Limb (tissue), 2 donors: Measurements from ENCODE around the gene NME7.

Experiments used
- DNase-seq, 2 donors: peaks; one replicate each; pipeline ENCODE4 v3.0.0-alpha.2; 2016; ENCODE audit errors: extremely low spot score in 2 of 2

The NME7 gene

GRCh38 chr1:169156580-169156979 lies 211.0 kb downstream of the NME7 start:
- DNase-seq: no peak

DNA sequence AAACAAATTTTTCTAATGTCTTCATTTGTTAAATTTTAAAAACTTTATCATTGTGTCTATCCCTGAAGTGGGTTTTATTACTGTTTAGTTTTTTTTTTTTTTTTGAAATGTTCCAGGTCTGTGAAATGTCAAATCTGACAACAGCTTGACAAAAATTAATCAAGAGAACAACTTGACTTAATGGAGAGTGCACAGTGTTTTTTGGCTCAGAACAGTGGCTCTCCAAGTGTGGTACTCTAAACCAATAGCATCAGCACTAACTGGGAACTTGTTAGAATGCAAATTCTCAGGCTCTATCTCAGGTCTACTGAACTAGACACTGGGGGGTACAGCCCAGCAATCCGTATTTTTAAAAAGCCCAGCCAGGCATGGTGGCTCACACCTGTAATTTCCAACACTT lies 211.9 kb downstream of the NME7 start:
- no peak for DNase-seq

- no peak for DNase-seq
These were observed 216.2 kb downstream of the NME7 start for GRCh38 chr1:169151338-169151837.

DNA sequence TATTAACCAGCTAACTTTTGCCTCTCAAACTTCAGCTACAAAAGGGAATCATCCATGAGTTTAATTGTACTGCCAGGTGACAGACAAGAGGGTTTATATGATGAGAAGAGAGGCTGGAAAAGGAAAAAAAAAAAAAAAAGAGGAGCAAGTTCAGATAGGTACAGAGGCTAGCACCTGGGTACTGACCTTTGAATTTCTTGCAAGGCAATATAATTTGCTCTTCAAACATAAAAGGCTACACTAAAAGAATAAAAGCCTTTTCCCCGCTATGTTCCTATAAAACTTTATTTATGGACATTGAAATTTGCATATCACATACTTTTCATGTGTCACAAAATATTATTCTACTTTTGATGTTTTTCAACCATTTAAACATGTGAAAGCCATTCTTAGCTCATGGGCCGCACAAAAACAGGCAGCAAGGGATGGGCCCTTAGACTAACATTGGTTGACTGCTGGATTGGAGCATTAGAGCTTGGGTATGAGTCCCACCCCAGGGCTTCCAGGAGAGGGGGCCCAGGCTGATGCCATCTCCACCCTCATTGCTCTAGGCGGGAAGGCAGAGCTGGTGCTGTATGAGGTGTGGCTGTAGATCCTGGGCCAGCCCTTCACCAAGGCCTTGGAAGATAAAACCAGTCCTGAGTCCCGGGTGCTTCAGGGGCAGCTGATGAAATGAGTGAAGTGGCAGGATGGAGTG lies 216.8 kb downstream of the NME7 start:
- no peak for DNase-seq

GRCh38 chr1:169149555-169150286 lies 217.9 kb downstream of the NME7 start:
- no peak for DNase-seq

DNA sequence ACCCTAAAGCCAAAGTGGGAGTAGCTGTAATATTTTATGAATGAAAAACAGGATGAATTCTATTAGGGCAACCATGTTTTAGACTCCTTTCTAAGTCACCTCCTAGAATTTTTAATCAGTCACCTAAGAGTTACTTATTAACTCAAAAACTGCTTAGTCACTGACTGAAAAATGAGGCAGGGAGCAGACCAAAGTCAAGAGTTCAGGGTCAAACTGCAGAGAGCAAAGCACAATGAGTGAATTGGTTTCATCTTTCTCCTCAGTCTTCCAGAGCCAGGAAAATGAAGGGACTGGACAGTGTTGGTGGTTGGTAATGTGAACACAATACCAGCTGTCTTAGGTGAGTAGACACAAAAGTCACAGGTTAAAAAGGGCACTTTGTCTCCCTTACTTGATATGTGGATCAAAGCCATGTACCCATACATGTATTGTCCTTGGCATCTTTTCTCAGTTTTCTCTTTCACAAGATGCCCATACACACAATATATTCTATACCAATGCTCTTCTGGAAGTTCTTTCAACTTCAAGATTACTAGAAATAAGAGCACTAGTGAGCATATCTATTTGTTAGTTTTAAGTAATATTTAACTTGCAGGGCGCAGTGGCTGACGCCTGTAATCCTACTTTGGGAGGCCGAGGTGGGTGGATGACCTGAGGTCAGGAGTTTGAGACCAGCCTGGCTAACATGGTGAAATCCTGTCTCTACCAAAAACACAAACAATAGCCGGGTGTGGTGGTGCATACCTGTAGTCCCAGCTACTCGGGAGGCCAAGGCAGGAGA lies 218.9 kb downstream of the NME7 start:
- no peak for DNase-seq

DNA sequence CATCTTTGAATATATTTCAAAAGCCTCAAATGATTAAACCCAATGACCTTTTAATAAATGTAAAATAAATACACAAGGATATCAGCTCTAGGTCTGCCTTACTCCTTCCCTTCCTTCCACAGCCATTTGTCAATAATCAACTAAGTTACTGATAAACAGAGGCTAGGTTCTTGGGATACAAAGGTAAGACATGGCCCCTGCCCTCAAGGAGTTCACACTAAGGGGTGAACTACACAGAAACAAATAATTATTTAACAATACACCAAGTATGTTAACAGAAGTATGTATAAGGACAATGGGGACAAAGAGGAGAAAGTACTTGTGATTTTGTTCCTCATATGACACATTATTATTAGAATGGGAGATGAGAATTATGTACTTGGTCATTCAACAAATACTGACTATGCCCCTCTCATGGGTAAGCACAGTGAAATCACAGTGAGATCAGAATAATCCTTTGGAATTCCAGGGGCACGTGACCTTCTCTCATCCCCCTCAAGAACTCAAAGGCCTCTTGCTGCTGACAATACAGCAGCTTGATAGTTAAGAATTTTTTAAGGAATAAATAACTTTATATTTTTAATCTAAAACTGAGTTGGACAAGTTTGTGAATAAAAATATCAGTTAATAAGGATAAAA lies 220.9 kb downstream of the NME7 start:
- DNase-seq: no peak

DNA sequence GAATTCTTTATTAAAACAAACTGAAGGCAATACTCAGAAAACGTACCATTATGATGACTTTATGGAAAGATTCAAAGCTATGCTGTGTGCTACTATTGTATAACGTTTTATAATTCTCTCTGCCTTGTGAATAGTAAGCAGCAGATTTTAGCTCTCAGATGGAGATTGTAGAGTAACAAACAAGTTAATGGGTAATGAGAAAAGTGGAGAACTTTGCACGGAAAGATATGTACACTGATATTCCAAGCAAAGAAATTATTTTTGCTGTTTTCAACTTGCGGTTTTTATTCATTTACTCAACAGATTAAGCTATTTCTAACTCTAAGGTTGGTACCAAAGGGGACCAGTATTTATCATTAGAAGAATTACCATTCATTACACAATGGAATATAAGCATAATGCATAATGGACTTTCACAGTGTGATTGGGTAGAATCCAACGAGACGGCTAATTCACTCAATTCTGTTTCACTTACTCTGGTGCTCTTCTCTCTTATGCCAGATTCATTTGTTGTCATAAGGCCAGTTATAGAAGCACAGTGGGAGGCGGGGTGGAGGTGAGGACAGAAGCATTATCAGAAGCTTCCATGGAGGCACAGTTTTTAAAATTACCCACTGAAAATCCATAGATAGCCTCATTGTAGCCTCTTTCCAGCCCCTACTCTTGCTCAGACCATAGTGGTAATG lies 222.5 kb downstream of the NME7 start:
- no peak for DNase-seq

- no peak for DNase-seq
These were observed 223.6 kb downstream of the NME7 start for GRCh38 chr1:169143984-169144383.

GRCh38 chr1:169143346-169143745 lies 224.3 kb downstream of the NME7 start:
- no peak for DNase-seq

DNA sequence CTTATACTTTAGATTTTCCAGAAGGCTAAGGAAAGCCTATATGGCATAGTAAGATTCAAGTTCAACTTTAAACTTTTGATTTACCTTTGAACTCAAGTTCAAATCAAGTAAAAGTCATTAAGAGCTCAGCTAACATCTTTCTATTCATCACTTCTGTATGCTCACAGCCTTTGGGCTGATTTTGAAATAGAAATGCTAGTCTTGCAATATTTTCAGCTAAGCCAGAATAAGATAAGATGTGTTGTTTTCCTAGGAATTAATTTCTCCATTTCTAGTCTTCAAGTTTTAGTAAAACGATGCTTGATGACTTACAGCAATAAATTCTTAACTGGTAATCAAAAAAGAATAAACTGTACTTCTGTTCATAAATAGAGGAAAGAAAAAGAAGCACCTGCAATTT lies 225.5 kb downstream of the NME7 start:
- no peak for DNase-seq

GRCh38 chr1:169141356-169141755 lies 226.2 kb downstream of the NME7 start:
- DNase-seq: no peak

DNA sequence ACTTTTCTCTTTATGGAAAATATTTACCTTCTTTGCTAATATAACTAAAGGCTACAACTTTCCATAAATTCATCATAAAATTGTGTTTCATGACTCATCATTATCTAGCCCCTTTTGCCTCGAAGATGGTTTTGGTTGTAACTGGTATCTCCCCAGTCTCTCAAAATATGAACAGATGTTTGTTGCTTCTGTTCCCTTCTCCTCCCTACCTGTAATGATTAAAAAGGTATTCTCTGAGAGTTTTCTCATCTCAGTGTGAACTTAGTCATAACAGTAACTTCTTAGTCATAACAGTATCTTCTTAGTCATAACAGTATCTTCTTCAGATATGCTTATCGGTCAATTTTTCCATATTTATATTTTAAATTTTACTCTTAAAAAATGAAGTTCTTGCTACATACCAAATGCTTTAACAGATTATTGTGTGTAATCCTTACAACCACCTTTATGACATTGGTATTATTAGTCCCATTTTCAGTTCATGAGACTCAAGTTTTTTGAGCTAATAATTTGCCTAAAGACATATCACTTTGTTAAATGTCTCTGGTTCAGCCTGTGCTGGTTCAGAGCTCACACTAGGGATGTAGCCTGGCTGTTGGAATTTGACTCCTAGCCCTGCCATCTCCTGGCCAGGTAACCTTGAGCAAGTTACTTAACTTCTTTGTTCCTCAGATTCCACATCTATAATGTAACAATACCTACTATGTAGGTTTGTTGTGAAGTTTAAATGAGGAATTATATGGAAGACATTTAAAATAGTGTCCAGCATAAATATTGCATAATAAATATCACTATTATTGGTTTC lies 228.5 kb downstream of the NME7 start:
- no peak for DNase-seq

GRCh38 chr1:169137357-169137756 lies 230.2 kb downstream of the NME7 start:
- no peak for DNase-seq

GRCh38 chr1:169133801-169134502 lies 233.6 kb downstream of the NME7 start:
- DNase-seq: no peak

DNA sequence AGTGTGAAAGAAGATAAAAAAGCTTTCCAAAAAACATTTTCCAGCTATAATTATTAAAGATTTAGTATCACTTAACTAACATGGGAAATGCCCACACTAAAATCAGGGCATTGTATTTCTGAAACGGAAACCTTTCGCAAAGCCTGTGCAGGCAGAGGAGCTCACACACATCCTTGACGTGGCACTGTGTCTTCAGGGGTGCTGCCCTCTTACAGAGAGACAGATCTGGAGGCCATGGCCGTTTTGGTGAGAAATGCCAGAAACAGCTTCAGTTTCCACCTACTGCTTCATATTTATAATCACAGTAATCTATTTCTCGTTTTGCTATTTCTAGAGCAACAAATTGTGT lies 234.4 kb downstream of the NME7 start:
- DNase-seq: no peak

GRCh38 chr1:169132512-169133227 lies 234.9 kb downstream of the NME7 start:
- DNase-seq: no peak

GRCh38 chr1:169130683-169131082 lies 236.9 kb downstream of the NME7 start:
- no peak for DNase-seq

DNA sequence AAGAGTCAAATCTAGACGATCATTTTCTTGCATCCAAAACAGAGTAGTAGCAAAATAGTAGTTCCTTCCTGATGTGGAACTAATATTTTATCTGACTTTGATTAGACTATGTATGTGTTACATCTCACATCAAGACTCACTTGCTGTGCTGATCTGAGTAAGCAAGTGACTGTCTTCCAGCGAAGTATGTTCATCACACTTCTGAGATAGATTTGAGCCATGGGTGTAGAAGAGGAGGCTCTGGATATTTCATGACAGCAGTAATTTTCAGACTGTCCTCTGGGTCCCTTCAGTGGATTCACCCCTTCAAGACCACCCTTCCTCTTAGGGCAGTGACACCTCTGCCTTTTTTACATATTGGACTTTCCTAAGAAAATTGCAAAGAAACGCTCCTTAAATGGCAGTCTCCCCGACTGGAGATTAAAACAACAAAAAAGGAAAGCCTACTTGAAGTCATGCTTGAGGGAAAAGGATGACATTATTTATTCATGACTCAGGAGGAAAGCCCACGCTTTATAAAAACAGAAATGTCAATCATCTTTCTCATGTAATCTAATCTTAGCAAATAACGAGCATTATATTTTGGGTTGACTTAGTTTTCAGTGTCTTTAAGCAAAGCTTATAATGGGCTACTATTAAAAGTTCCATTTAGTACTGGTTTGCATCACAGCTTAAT lies 238.3 kb downstream of the NME7 start:
- no peak for DNase-seq
